ENCODE data around the gene SH3BP2.
A peak's percentile ranks its signal among the peaks of the same experiment; 100 is the strongest.

The SH3BP2 gene

GRCh38 chr4:2792711-2793585, at the start of gene SH3BP2:
Gene SH3BP2, plus strand, starts transcription at chr4:2793085. Its CDS starts 27,533 bp downstream, at chr4:2820618.
- DNase-seq (ENCODE audit: low spot score) = peak; percentile 87

- peak; percentile 26 for DNase-seq (ENCODE audit: low spot score)
These were observed 49.1 kb upstream of the SH3BP2 start for GRCh38 chr4:2743518-2744445.

- DNase-seq (ENCODE audit: low spot score) = peak; percentile 15
These were observed 48.2 kb upstream of the SH3BP2 start for GRCh38 chr4:2744576-2745270.

- peak; percentile 7 for DNase-seq (ENCODE audit: low spot score)
These were observed 47.4 kb upstream of the SH3BP2 start for GRCh38 chr4:2745516-2745915.

- peak; percentile 15 for DNase-seq (ENCODE audit: low spot score)
These were observed 46.7 kb upstream of the SH3BP2 start for GRCh38 chr4:2745981-2746806.

- peak; percentile 15 for DNase-seq (ENCODE audit: low spot score)
These were observed 45.8 kb upstream of the SH3BP2 start for GRCh38 chr4:2746891-2747695.

GRCh38 chr4:2750719-2751605, 41.9 kb upstream of the SH3BP2 start:
- DNase-seq (ENCODE audit: low spot score) = peak; percentile 19

GRCh38 chr4:2753436-2753835, 39.4 kb upstream of the SH3BP2 start:
- DNase-seq (ENCODE audit: low spot score) = peak; percentile 10

GRCh38 chr4:2754848-2755819, 37.8 kb upstream of the SH3BP2 start:
- DNase-seq (ENCODE audit: low spot score) = peak; percentile 38

- peak; percentile 100 for DNase-seq (ENCODE audit: low spot score)
These were observed 36.8 kb upstream of the SH3BP2 start, which contains the start of gene TNIP2 for GRCh38 chr4:2755821-2756690. Gene TNIP2, minus strand, starts transcription at chr4:2756336. Its CDS starts 47 bp downstream, at chr4:2756289.

- peak; percentile 20 for DNase-seq (ENCODE audit: low spot score)
These were observed 36.1 kb upstream of the SH3BP2 start for GRCh38 chr4:2756691-2757350.

GRCh38 chr4:2757426-2757825, 35.5 kb upstream of the SH3BP2 start:
- DNase-seq (ENCODE audit: low spot score) = peak; percentile 19

- DNase-seq (ENCODE audit: low spot score) = peak; percentile 13
These were observed 31.6 kb upstream of the SH3BP2 start for GRCh38 chr4:2761035-2761923.

- DNase-seq (ENCODE audit: low spot score) = peak; percentile 13
These were observed 30.8 kb upstream of the SH3BP2 start for GRCh38 chr4:2762048-2762447.

All from D341Med (cell line).